Natural killer cell (primary cell): ENCODE data around the gene SHMT2. TPM values are rescaled to one million over a fixed set of nuclear protein-coding genes. Genes with fewer than 3 reads are reported as not detected.

Experiments used
- ATAC-seq, 3 donors: fragments of 150-1000 bp in 2 of 3; fragments of 200-7000 bp in 1 of 3; cut with Tn5 transposase; 1 replicate in 1 of 3; 2 replicates in 2 of 3; pipeline ENCODE4 v1.10.0; 2021; ENCODE audit warnings: mild to moderate bottlenecking in 2 of 3, moderate library complexity in 2 of 3
- DNase-seq, 2 donors: peaks; one replicate each; pipeline versions ENCODE4 v3.0.0 to v3.0.0-alpha.2; 2013 to 2021; ENCODE audit warnings: mixed read lengths in 1 of 2
- H3K27ac ChIP-seq: one replicate; pipeline ENCODE4 v1.5.1; 2013; ENCODE audit warnings: mild to moderate bottlenecking, low read length
- H3K27me3 ChIP-seq: one replicate; pipeline ENCODE4 v1.6.1; 2013; ENCODE audit warnings: low read length; ENCODE audit not compliant: control insufficient read depth, insufficient read depth
- H3K36me3 ChIP-seq: one replicate; pipeline ENCODE4 v1.6.1; 2013; ENCODE audit warnings: low read length; ENCODE audit not compliant: control insufficient read depth, insufficient read depth
- H3K4me1 ChIP-seq: one replicate; pipeline ENCODE4 v1.6.1; 2013; ENCODE audit warnings: low read length; ENCODE audit not compliant: control insufficient read depth, insufficient read depth
- H3K4me3 ChIP-seq: one replicate; pipeline ENCODE4 v1.5.1; 2013; ENCODE audit warnings: low read length
- H3K9me3 ChIP-seq: one replicate; pipeline ENCODE4 v1.6.1; 2013; ENCODE audit warnings: low read length; ENCODE audit not compliant: control insufficient read depth, insufficient read depth
- H3K27ac Mint-ChIP-seq, 2 donors: one replicate each; pipeline ENCODE4 v1.8.0; 2022; ENCODE audit warnings: mild to moderate bottlenecking in 2 of 2, mixed read lengths in 2 of 2, moderate library complexity in 1 of 2
- H3K27me3 Mint-ChIP-seq, 2 donors: one replicate each; pipeline ENCODE4 v1.8.0; 2022; ENCODE audit warnings: low read depth in 2 of 2, mixed read lengths in 2 of 2
- H3K36me3 Mint-ChIP-seq: one replicate; pipeline ENCODE4 v1.8.0; 2022; ENCODE audit warnings: mixed read lengths
- H3K4me1 Mint-ChIP-seq, 2 donors: one replicate each; pipeline ENCODE4 v1.8.0; 2022; ENCODE audit warnings: mixed read lengths in 2 of 2
- H3K4me3 Mint-ChIP-seq: one replicate; pipeline ENCODE4 v1.8.0; 2022; ENCODE audit warnings: mild to moderate bottlenecking, moderate library complexity, mixed read lengths
- H3K9me3 Mint-ChIP-seq, 2 donors: one replicate each; pipeline ENCODE4 v1.8.0; 2022; ENCODE audit warnings: mixed read lengths in 2 of 2
- CTCF ChIP-seq: fragments of 200-600 bp; IDR thresholded peaks from one replicate; pipeline ENCODE4 v1.8.0; 2022; ENCODE audit warnings: antibody characterized with exemption
- WGBS: methylation state at CpG from one replicate; pipeline ENCODE4 v1.1.7; 2013; ENCODE audit warnings: missing lambda C conversion rate; ENCODE audit not compliant: insufficient coverage; 5-methylcytosine and 5-hydroxymethylcytosine counted together
- intact Hi-C: fragments of 100-400 bp; cut with micrococcal nuclease; formaldehyde crosslinking; loops from one replicate; pipeline ENCODE4 v1.14.2; 2022
- total RNA-seq, 4 donors: library from RNA; stranded (reverse); fragments of 120-200 nt in 1 of 4; gene quantifications; one replicate each; pipeline versions ENCODE4 v1.2.3 to v1.2.4, GENCODE V29; 2013 to 2022

Gene SHMT2
- total RNA-seq, 3 donors from 2014 or later (not counting 1 experiment from before 2014, with no cell fraction given), result 28.6 to 39.3 (median 34.9) TPM

- peaks cover 9 to 35% of the 10 kb centered on the region in 2 donors for H3K4me1 Mint-ChIP-seq
- Histone ChIP-seq H3K4me3 (no peak overlapping the region), H3K27me3 (peaks cover 14% of the 10 kb centered on the region), H3K4me1 (peaks cover 21% of the 10 kb centered on the region), H3K9me3 (no peaks in the 10 kb centered on the region), H3K36me3 (no peaks in the 10 kb centered on the region), H3K27ac (no peak overlapping the region)
- H3K36me3 Mint-ChIP-seq, result no peaks in the 10 kb centered on the region
- no peaks in the 10 kb centered on the region for H3K9me3 Mint-ChIP-seq
- intact Hi-C loops, result no loop called here
- DNase-seq (no peak), ATAC-seq (no peak)
- no peak for TF ChIP-seq CTCF
- H3K27me3 Mint-ChIP-seq, result peaks cover 9 to 20% of the 10 kb centered on the region in 2 donors
- no peak overlapping the region for H3K4me3 Mint-ChIP-seq
- 100% methylated on average over 1 of the region's 1 CpG for WGBS
- H3K27ac Mint-ChIP-seq, result no peak overlapping the region
These were observed 17.5 kb downstream of the SHMT2 start for GRCh38 chr12:57247041-57247440.

GRCh38 chr12:57248934-57249742 lies 19.6 kb downstream of the SHMT2 start:
- no peak for TF ChIP-seq CTCF
- no peaks in the 10 kb centered on the region for H3K36me3 Mint-ChIP-seq
- Histone ChIP-seq H3K36me3 (no peaks in the 10 kb centered on the region), H3K27me3 (no peaks in the 10 kb centered on the region), H3K9me3 (no peaks in the 10 kb centered on the region), H3K4me3 (no peak overlapping the region), H3K4me1 (peaks cover under 1% of the 10 kb centered on the region), H3K27ac (no peak overlapping the region)
- ATAC-seq, result peak in 1 of 3 donors; percentile 32
- no peak for DNase-seq
- 64% methylated on average over 4 of the region's 7 CpGs for WGBS
- peaks cover 0 to 14% of the 10 kb centered on the region in 2 donors for H3K4me1 Mint-ChIP-seq
- intact Hi-C loops, result no loop called here
- no peak overlapping the region for H3K27ac Mint-ChIP-seq
- no peaks in the 10 kb centered on the region for H3K9me3 Mint-ChIP-seq
- H3K27me3 Mint-ChIP-seq, result peaks cover 0 to 5% of the 10 kb centered on the region in 2 donors
- no peak overlapping the region for H3K4me3 Mint-ChIP-seq

- no peaks in the 10 kb centered on the region for H3K27me3 ChIP-seq
- Mint-ChIP-seq H3K27ac (no peak overlapping the region), H3K4me3 (no peak overlapping the region), H3K27me3 (no peaks in the 10 kb centered on the region), H3K36me3 (no peaks in the 10 kb centered on the region), H3K4me1 (peaks cover 0 to 8% of the 10 kb centered on the region in 2 donors), H3K9me3 (no peaks in the 10 kb centered on the region)
- ATAC-seq (no peak), DNase-seq (no peak)
- H3K4me3 ChIP-seq, result no peak overlapping the region
- no peak for TF ChIP-seq CTCF
- no peaks in the 10 kb centered on the region for H3K9me3 ChIP-seq
- intact Hi-C loops, result no loop called here
- peaks cover 6% of the 10 kb centered on the region for H3K36me3 ChIP-seq
- WGBS, result 100% methylated on average over 1 of the region's 3 CpGs
- H3K4me1 ChIP-seq, result no peaks in the 10 kb centered on the region
- no peak overlapping the region for H3K27ac ChIP-seq
These were observed 21.0 kb downstream of the SHMT2 start for GRCh38 chr12:57250541-57250940.
